Activated CD4-positive, CD25-positive, alpha-beta regulatory T cell treated with anti-CD3 and anti-CD28 coated beads, Interleukin-2, amount 50 U/mL, for 72 hours (primary cell): ENCODE data around the gene HSBP1L1.
"Not testable (repeated sequence)": the region's sequence is repeated elsewhere in the genome, so short reads cannot be mapped to it uniquely, and the experiment has no call there.

Source experiments
- DNase-seq: peaks from one replicate; pipeline ENCODE4 v3.0.0; 2021

The HSBP1L1 gene

DNA sequence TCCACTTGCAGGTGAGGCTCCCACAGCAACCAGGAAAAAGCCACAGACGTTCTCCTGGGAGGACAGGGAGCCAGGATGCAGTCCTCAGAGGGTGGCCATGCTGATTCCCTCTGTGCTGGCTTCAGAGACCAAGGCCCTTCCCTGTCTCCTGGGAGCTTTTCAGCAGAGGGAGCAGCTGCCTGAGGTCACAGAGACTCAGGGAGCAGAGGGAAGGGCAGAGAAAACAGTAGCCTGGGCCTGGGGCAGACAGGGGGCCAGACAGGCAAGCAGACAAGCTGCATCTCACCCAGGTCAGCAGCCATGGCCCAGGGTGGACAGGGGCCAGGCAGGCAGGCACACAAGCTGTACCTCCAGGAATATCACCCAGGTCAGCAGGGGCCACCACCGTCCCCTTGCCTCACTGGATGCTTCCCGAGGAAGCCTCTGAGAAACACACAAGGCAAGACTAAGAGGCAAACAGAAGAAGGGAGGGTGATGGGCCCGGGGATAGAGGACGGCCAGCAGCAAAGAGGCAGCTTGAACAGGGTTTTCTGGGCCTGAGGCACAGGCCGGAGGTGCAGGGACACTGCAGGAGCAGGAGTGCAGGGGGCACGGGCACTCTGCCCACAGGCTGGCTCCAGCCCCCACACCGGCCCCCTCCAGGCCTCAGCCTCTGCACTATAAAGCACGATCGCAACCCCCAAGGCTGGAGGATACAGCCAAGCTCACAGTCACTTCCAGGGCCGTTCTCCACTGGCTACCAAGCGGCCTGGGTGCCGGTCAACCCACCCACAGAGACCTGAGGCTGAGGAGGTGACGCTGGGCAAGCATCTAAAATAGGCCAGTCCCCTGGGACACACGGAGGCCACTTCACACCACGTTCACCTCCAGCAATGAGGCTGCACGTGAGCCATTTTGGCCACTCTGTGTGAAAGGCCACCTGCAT is 19.1 kb upstream of the HSBP1L1 start:
- peak; percentile 23 for DNase-seq

DNA sequence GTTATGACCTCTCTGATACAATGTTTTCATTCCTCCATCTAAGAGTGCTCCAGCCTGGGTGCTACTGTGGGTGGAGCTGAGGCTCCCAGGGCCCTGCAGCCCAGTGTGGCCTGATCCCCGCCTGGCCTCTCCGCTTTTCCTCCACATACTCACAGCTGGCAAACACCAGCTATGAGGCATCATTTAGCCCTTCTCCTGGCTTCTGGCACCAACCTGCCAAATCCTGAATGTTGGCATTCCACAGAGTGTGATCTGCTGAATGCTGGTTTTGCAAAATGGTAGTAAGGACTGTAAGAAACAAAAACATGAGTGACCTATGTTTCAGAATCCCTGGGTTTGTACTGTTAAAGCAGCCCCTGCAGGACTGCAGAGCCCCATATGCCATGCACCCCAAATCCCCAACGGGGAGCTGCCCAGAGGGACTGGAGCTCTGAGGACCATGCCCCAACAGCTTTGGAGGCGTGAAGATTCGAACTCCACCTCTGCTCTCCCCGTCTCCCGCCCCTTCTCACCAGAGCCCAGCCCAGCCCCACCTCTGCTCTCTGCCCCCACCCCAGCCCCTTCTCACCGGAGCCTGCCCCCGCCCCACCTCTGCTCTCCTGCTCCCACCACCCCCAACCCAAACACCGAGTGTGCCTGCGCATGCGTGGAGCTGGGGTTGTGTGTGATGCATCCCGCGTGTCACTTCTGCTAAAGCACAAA is 17.2 kb upstream of the HSBP1L1 start:
- peak; percentile 11 for DNase-seq

DNA sequence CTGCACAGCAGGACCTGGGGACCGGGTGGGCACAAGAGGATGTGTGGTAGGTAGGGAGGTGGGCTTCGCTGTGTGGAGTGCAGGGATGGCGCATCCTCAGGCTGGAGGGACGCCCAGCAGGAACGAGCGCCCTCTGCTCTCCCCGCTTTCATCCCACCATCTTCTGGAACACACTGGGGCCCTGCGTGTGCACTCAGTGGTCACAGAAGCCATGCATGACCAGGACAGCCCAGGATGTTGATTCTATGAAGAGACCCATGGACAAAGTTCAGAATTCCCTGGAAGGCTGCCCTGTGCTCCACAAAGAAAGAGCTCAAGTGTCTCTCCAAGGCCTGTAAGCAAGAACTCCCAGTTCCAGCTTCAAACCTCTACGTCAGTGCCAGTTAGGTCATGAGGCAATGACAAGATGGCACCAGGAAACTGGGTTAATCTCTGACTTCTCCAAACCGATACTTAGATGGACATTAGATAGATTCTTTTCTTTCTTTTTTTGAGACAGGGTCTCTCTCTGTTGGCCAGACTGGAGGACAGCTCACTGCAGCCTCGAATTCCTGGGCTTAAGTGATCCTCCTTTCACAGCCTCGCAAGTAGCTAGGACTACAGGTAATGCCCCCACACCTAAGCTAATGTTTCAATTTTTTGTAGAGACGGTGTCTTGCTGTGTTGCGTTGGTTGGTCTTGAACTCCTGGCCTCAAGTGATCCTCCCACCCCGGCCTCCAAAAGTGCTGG is 16.4 kb upstream of the HSBP1L1 start:
- peak; percentile 21 for DNase-seq

DNA sequence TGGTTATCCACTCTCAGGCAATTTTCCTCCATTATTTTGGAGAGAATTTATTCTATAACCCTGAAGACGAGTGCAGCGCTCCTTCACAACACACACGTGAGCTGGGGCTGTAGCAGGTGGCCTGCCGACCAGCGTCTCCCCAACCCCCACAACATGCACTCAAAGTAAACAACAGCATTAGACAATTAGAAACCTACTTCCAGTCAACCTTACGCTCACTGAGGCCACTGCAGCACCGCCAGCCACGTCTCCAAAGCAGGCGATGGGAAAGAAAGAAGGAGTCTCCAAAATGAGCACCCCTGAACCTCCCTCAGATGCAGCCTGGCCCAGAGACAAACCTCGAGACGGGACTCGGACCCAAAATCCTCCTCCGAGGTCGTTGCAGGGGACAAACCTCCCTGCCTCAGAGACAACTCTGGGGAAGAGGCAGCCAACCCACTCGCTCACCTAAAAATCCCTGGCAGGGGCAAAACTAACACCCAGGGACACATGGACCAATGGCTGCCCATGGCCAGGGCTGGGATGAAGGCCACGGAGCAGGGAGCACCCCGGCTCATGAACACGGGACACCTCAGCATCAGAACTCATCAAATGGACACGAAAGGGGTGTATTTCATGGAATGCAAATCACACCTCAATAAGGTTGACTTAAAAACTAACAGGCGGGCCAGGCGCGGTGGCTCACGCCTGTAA is 15.6 kb upstream of the HSBP1L1 start:
- DNase-seq: peak; percentile 25

DNA sequence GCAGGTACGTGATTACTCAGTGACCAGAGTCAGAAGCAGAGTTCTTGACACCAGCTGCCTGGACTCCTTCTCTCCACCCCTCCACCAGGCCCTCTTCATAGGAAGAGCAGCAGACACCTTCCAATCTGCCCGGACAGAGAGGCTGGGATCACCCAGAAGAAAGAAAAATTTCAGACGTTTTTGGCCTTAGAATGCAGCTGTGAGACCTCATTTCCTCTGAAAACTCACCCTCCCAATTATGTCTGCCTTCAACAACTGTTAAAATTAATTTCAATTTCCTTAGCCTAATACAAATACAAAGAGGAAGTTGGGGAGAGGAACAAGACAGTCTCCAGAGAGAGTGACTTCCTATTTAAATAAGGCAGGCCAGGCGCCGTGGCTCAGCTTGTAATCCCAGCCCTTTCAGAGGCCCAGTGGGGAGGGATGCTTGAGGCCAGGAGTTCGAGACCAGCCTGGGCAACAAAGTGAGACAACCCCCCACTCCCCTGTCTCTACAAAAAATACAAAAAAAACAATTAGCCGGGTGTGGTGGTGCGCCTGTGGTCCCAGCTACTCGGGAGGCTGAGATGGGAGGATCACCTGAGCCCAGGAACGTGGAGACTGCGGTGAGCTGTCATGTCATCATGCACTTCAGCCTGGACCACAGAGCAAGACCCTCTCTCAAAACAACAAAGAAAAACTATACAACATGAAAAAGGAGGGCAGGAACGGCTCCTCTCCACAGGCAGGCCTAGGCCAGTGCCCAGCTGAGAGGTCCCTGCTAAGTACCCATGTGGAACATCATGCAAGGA is 14.6 kb upstream of the HSBP1L1 start:
- DNase-seq: peak; percentile 17

DNA sequence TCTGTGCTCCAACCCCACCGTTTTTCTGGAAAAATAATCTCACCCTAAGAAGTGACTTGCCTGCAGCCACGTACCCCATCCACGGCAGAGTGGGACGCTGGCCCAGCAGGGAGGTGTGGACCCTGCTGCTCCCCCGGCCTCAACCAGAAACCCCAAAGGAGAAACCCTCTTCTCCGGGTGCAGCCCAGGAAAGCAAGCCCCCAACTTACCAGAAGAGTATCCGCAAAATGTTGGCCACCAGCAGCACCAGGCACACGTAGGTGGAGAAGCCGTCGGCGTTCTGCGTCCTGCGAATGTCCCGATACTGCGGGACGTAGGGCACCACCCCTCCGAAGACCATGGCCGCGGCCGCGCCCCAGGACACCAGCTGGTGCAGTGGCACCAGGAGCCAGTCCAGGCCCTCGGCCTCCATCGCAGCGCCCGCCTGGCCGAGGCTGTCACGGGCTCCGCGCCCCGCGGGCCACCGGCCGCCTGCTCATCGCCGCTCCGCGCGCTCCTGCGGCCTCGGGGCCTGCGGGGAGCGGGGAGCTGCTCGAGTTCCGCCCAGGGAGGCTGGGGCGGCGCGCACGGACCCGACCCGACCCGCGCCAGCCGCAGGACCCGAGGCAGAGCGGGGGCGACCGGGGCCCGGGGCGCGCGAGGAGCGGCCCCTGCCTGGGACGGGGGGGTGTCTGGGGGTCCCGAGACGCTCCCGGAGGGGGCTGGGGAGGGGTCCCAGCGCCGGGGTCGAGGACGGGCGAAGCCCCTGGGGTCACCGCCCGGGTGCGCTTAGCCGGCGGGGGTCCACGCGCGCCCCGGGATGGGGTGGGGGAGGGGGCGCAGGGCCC is 13.7 kb upstream of the HSBP1L1 start:
- DNase-seq: peak; percentile 57

DNA sequence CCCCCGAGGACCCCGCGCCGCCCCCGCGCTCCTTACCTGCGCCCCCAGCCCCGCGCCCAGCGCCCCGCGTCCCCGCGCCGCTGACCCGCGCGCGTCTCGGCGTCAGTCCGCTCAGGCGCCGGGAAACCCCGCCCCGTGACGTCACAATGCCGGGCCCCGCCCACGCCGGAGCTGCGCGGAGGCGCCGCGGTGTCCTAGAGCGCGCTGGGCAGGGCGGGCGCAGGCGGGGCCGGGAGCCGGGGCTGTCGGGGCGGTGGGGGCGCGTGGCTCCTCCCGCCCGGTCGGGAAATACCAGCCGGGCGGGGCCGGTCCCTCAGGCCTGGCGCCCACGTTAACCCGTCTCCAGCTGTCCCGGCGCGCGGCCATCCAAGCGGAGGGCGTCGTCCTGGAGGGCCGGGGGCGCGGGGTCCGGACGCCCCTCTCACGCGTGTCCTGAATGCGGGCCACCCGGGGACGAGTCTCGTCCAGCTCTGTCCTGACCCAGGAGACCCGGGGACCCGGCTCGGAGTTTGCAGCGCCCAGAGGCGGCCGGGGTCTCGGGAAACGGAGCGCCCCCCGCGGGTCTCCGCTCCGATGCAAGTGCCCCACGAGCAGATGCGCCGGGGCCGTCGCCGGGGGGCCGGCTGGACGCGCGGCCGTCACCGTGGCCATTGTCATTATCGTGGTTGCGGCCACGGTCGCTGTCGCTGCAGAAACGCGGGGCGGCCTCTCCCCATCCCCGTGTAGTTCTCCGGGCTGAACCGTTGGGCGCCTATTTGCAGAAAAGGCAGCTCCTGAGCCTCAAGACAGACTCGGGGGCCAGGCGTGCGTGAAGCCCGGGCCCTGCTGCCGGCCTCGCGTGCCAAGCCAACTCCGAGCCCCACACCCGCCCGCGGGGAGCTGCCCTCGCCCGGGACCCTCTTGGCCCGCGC is 12.6 kb upstream of the HSBP1L1 start, which contains the start of gene SLC66A2:
TSS of gene SLC66A2 (minus strand) at position 109 of the 911 bp plus-strand sequence. CDS start 727 bp downstream, outside the sequence.
- peak; percentile 98 for DNase-seq

DNA sequence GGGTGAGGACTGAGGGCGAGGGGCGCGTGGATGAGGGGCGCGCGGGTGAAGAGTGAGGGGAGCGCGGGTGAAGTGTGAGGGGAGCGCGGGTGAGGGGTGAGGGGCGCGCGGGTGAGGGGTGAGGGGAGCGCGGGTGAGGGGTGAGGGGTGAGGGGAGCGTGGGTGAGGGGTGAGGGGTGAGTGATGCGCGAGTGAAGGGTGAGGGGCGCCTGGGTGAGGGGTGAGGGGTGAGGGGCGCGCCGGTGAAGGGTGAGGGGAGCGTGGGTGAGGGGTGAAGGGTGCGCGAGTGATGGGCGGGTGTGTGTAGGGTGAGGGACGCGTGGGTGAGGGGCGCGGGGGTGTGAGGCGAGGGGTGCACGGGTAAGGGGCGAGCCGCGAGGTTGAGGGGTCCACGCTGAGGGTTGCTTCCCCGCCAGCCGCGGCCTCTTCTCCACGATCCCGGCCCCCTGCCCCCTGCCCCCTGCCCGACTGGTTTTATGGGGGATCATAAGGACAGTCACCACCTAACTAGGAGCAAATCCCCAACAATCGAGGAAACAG is 11.9 kb upstream of the HSBP1L1 start:
- no peak for DNase-seq

DNA sequence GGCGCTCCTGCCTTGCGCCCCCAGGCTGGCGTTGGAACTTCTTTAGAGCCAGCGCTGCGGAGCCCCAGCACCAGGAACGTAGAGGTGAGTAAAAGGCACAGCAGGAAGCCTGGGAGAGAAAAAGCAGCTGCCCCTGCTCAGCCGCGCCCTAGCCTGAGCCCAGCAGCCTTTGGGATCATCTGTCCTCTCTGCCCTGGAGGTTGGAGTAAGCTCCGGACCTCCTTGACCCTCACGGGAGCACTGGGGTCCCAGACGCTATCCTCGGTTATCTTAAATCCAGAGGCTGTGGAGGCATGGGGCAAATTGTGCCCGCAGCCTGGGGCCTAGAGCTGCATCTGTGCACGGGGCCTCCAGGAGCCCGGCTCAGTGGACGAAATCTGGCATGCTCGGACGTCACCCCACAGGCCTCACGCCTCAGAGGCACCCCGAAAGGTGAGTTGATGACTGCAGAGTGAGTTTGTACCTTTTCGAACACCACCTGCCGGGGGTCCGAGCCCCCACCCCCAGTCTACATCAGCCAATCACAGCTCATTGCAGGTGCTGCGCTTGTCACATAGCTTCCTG is 11.4 kb upstream of the HSBP1L1 start:
- peak; percentile 26 for DNase-seq

DNA sequence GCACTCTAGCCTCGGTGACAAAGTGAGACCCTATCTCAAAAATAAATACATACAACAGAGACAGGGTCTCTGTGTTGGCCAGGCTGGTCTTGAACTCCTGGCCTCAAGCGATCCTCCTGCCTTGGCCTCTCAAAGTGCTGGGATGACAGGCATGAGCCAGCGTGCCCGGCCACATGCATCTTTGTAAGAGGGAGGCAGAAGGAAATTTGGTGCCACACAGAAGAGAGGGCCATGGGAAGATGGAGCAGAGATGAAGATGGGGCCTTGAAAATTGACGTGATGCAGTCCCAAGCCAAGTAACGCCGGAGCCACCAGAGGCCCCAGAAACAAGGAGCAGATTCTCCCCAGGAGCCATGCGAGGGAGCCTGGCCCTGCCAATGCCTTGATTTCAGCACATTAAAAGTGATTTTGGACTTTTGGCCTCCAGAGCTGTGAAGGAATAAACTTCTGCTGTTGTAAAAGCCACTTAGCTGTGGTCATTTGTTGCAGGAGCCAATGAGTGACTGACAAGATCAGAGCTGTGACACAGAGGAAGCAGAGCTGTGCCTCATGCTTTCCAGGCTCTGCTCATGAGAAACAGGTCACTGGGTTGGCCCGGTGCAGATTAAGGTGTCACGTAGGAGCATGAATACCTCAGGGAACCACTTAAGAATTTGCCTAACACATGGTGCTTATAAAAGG is 10.3 kb upstream of the HSBP1L1 start:
- peak; percentile 7 for DNase-seq

DNA sequence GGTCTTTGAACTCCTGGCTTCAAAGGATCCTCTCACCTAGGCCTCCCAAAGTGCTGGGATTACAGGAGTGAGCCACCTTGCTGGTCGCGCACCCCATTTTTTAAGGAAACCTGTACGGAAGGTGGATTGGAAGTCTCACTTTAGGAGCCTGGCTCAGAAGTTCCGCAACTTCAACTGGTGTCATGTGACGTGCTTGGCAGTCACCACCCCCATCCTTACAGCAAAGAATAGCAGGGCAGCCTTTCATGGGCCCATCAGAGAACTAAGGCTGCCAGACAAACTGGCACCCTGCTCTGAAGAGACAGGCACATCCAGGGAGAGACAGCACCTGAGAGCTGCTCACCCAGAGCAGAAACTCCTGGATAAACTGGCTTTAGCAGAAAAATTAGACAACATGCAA is 9.7 kb upstream of the HSBP1L1 start:
- peak; percentile 0 for DNase-seq

DNA sequence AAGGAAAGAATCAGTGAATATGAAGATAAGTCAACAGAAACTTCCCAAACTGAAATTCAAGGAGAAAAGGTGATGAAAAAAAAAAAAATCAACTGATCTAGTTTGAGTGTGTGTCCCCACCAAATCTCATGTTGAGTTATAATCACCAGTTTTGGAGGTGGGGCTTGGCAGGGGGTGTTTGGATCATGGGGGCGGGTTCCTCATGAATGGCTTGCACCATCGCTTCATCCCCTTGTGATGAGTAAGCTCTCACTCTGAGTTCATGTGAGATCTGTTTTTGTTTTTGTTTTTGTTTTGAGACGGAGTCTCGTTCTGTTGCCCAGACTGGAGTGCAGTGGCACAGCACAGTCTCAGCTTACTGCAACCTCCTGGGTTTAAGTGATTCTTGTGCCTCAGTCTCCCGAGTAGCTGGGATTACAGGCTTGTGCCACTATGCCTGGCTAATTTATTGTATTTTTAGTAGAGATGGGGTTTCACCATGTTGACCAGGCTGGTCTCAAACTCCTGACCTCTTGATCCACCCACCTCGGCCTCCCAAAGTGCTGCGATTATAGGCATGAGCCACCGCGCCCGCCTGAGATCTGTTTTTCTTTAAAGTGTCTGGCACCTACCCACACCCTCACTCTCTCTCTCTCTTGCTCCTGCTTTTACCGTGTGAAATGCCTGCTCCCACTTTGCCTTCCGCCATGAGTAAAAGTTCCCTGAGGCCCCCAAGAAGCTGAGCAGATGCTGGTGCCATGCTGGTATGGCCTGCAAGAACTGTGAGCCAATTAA is 9.0 kb upstream of the HSBP1L1 start:
- peak; percentile 13 for DNase-seq

DNA sequence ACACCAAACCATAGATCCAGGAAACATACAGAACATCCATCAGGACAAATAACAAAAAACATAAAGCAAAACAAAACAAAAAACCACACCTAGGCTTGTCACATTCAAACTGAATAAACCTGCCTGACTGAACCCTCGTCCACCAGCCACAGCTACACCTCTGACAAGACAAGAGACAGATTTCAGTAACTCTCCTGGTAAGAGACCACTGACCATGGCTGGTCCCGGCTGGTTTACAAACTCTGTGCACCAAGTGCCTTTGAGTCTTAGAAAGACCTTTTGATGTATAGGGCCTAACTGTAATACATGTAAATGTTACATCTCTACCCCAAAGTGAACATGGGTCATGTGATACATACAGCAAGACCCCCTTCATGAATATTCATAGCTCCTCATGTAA is 8.2 kb upstream of the HSBP1L1 start:
- no peak for DNase-seq

DNA sequence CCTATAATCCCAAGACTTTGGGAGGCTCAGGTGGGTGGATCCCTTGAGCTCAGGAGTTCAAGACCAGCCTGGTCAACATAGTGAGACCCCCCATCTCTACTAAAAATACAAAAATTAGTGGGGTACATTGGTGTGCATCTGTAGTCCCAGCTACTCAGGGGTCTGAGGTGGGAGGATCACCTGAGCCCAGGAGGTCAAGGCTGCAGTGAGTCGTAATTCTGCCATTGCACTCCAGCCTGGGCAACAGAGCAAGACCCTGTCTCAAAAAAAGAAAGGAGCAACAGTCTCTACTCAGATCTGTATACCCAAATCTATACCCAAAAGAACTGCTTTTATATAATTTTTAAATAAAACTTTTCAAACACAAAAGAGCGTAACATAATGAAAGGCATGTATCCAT is 5.5 kb upstream of the HSBP1L1 start:
- DNase-seq: no peak

DNA sequence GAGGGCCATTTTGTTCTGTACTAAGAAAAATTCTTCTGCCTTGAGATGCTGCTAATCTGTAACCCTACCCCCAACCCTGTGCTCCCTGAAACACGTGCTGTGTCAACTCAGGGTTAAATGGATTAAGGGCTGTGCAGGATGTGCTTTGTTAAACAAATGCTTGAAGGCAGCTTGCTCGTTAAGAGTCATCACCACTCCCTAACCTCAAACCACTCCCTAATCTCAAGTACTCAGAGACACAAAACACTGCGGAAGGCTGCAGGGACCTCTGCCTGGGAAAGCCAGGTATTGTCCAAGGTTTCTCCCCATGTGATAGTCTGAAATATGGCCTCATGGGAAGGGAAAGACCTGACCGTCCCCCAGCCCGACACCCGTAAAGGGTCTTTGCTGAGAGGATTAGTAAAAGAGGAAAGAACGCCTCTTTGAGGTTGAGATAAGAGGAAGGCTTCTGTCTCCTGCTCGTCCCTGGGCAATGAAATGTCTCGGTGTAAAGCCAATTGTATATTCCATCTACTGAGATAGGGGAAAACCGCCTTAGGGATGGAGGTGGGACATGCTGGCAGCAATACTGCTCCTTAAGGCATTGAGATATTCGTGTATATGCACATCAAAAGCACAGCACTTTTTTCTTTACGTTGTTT is 4.2 kb upstream of the HSBP1L1 start:
- not testable (repeated sequence) for DNase-seq

DNA sequence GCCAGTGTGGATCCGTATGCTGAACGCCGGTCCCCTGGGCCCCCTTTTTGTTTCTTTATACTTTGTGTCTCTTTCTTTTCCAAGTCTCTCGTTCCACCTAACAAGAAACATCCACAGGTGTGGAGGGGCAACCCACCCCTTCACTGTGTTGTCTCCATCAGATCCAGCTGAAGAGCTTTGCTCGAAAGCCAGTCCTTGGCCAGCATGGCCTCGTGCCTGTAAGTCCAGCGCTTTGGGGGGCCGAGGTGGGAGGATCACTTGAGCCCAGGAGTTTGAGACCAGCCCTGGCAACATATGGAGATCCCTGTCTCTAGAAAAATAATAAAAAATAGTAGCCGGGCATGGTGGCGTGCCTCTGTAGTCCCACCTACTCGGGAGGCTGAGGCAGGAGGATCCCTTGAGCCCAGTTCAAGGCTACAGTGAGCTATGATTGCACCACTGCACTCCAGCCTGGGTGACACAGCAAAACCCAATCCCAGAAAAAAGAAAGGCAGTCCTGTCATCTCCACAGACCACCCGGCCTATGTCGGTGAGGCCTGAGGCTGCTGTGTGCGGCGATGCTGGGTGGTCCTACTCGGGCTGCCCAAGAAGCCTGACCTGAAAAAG is 3.4 kb upstream of the HSBP1L1 start:
- no peak for DNase-seq
